GM19351 (cell line): Measurements from ENCODE around the gene NPEPL1.
"Not testable (repeated sequence)": the region's sequence is repeated elsewhere in the genome, so short reads cannot be mapped to it uniquely, and the experiment has no call there.

Source experiments
- ATAC-seq: cut with Tn5 transposase; IDR thresholded peaks from one replicate; pipeline ENCODE4 v1.9.1; 2021; ENCODE audit warnings: mild to moderate bottlenecking, moderate library complexity; ENCODE audit not compliant: unreplicated experiment

Gene NPEPL1

DNA sequence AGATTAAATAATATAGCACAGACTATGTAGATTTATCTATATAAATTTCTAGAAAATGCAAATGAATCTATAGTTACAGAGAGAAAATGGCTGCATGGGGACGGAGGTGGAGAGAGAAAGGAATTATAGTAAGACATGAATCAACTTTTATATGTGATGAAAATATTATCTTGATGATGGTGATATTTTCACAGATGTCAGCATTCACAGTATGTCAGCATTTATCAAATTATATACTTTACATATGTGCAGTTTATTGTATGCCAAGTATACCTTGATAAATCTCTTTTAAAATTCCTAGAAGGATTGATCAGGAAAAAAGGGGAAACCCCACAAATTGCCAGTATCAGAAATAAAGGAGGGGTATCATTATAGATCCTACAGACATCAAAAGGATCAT lies 44.6 kb downstream of the NPEPL1 start:
- ATAC-seq = no peak

DNA sequence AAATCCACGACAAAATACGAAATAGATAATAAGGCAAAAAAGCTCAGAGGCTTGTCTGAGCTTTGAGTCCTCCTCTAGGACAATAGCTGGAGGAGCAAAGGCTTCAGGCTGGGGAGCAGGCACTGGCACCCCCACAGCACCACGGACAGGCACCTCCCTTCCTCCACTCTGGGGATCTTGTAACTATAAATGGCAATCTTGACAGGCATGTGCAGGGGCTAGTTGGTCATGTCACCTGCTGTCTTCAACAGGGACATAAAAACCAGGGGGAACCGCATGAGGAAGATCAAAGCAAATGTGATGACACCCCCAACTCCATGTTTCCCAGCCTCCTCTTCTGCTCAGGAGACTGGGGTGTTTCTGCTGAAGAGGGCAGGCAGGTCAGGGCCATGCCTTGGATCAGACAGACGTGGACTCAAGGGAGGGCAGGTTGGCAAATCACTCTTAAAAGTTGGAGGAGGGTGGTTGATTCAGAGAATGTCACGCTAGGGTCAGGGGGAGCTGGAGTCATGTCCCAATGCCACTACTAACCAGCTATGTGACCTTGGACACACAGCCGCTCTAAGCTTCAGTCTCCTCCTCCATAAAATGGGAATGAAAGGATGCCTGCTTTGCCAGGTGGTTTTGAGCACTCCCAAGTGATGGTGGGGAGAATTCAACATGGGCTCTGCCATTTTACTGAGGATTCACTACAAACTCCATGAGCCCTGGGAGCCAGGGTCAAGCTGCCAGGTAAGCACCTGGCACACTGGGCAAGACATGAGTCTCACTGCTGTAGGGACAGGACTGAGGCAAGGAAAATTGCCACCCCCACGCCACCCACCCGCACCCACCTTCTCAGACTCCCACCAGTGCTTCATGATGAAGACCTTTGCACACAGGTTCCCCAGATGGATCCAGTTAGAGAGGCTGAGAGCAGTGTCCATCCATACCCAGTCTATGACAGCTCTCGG lies 48.0 kb downstream of the NPEPL1 start:
- no peak for ATAC-seq

DNA sequence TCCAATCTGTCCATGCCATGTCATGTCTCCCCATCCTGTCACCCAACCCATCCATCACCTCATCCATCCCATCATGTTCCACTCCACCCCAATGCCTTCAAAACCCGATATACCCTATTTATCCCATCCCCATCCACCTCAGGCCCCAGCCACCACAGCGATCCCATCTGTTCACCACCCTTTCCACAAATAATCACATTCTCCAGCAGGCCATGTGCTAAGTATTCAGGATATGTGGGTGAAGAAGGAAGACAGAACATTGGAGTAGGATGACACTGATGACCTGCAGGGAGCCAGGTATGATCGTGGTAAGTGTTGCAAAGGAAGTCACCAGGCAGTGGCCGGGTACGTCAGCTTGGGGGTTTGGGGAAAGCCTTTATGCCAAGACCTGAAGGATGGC lies 48.8 kb downstream of the NPEPL1 start:
- ATAC-seq = no peak

DNA sequence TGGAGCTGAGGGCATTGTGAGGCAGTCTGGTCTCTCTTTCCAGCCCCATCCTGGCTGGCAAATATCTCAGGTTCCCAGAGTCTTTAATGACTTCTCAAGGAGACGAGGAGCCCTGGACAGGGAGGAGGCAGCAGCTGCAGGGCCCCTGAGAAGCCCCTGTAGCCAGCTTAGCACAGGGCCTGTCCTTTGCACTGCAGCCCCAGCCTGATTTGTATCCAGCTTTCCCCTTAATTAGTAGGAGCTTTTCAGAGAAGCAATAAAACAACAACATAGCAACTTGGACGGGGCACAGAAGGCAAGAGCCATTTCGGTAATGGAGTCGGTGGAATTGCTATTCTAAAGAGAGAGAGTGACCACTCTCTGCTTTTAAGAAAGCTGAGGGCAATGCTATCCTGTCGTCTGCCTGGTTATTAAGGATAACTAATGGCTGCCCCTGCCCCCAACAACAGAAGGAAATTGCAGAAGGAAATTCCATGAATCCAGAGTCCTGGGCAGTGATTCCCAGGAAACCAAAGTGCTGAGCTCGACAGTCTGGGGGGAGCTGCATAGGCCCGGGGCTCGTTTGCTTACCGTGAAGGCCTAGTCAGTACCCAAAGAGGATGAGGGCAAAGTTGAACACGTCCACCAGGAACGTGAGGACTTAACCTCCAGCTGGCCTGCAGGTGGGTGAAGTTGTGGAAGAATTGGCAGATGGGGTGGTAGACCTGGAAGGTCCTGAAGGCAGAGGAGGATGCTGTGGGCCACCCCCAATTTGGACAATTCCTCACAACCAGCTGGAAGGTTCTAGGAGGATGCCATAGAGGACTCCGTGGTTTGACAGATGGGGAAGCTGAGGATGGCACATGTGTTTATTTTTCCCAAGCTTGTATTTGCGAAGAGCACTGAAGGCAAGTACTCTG lies 50.3 kb downstream of the NPEPL1 start:
- no peak for ATAC-seq

DNA sequence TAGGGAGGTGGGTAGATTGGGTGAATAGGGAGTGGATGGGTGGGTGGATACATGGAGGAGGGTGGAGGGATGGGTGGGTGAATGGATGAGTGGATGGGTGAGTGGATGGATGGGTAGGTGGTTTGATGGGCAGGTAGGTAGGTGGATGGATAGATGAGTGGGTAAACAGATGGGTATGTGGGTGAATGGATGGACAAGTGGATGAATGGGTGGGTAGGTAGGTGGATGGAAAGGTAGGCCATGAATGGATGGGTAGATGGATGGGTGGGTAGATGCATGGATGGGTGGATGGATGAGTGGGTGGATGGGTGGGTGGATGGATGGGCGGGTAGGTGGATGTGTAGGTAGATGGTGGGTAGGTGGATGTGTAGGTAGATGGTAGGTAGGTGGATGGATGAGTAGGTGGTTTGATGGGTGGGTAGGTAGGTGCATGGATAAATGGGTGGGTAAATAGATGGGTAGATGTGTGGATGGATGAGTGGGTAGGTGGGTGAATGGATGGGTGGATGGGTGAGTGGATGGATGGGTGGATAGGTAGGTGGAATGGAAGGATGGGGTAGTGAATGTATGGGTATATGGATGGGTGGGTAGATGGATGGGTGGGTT lies 51.4 kb downstream of the NPEPL1 start:
- no peak for ATAC-seq

DNA sequence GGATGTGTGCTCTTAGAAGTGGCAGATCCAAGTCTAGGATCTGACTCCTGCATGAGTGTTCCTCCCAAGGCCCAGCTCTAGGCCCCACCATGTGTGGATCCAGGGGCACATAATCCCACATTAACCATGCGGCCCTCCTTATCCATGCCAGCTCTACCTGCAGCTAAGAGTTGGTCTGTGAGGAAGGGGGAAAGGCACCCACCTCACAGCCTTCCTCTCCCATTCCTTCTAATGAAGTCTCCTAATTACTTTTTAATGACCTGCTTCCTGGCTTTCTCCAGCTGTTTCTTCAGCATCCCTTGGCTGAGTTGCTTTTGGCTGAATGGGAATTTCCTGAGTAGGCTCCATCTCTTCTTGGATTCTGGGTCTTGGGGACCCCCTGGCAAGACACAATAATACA lies 52.2 kb downstream of the NPEPL1 start:
- no peak for ATAC-seq

DNA sequence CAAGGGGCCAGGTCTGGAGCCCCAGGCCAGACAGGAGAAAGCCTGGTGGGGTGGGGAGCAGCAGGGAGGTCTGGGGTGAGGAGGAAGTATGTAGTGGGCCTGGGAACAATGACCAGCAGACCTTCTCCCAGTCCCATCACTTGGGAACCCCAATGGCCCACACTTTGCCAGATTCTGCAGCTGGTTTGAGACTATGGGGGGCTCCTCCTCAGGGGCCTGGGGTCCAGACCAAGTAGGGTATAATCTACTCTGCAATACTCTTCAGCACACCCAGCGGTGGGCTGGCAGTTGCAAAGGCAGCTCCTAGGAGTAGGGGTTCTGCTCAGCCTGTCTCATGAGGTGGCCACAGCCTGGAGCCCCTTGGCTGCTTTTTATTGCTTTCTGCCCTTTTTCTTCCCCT lies 52.8 kb downstream of the NPEPL1 start:
- no peak for ATAC-seq

DNA sequence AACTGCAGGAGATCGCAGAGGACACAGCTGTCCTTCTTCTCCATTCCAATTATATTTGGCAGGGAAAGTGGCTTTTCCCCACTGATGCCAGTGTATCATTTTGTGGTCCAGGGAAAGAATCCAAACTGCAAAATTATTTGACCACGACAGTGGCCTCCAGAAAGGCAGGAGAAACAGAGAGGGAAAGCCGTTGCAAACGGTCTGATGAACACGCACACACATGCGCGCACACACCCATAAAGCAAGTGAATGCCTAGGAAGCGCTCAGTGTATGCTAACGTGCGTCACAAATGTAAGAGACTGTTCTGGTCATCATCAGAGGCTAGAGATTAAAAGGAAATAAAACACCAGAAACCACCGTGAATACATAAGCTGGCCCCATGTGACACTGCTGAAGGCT lies 54.0 kb downstream of the NPEPL1 start:
- no peak for ATAC-seq

DNA sequence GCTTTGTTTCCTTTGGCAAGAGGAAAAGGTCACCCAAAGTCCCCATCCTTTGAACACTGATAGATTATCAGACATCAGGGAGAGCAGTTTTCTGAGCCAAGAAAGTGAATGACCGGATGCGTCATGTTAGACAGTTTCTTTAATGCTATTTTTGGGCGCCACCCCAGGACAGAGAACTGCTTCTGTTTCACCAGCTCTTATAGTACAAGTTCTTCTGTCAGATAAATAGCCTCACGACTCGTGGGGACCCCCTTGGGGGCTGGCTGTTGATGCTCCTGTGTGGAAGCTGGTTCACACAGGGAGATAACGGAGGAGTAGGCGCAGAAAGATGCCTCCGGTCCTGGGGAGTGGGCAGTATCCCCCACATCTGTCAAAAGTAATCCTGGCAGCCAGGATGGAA lies 54.6 kb downstream of the NPEPL1 start:
- no peak for ATAC-seq

DNA sequence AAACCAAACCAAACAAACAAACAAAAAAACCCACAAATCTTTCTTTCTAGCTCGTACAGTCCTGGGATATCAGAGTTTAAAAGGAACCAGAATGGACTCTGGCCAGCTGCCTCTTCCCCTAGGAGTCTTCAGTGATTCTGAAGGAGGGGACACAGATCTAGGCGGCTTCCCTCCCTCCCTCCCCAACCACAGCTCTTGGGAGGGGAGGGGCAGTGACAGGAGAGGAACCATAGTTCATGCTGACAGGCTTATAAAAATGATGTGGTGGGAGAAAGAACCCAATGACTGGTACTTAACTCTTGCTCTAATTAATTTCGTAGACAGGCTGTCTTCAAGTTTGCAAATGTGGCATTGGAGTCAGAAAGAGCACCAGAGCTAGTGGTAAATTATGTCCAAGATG lies 56.0 kb downstream of the NPEPL1 start:
- ATAC-seq = no peak

DNA sequence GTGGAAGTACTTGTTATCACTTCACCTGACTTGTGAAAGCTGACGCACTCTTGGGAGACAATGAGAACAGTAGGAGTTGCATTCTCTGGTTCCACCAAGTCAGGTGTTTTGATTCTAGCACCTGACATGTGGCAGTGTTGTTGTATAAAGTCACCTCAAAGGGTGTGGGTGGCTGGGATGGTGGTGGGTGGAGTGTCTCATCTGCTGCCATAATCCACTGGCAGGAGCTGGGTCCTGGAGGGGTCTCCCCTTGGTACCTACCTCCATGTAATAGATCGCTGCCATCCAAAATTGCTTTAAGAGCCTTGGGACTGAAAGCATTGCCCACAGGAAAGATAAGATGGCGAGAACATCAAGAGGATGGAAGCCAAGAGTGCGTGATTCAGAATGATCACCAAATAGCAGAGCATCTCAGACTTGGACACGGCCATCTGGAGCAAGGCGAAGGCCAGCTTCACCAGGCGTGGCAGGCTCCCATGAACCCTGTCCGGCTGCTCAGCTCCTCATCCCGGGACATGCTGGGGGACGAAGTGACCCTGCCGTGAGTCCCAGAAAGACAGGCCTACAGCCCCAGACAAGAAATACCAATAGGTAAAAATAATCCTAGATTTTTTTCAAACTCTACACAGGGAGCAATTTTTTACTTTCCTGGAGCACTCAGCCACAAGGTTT lies 56.6 kb downstream of the NPEPL1 start:
- no peak for ATAC-seq

DNA sequence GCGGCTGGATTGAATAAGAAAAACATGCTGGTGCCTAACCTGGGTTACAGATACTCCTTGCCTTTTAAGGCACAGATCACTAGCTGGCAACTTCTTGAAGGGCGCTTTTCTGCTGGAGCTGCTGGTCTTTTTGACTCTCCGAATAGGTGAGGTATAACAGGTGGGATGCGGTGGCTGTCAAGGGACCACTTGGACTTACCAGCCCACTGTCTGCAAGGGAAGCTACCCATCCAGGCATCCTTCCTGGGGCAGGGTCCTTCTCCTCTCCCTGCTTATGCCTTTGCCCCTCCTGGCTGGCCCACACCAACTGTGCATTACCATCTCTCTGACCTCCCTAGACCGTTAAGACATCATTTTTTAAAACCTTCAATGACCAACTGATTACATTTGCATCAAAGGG lies 57.4 kb downstream of the NPEPL1 start:
- no peak for ATAC-seq

DNA sequence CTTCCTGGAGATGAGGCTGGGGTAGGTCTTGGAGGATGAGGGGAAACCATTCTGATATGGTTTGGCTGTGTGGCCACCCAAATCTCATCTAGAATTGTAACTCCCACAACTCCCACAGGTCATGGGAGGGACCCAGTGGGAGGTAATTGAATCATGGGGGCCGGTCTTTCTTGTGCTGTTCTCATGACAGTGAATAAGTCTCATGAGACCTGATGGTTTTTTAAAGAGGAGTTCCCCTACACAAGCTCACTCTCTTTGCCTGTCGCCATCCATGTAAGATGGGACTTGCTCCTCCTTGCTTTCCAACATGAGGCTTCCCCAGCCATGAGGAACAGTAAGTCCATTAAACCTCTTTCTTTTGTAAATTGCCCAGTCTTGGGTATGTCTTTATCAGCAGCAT lies 58.1 kb downstream of the NPEPL1 start:
- not testable (repeated sequence) for ATAC-seq

DNA sequence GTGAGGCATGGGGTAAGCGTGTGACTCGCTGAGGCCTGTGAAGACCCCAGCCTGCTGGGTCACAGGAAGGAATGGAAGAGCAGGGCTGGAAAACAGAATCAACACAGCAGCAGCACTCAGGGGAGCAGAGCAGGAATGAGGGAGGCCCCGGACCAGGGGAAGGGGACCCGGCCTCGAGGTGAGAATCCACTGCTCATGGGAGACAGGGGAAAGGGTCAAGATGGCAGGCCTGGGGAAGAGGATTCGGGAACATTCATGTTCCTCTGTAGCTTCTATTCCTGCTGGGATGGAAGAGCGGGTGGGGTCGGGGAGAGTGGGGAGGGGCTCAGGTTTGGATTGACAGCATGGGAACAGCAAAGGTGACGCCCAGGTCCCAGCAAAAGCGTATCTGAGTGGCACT lies 59.4 kb downstream of the NPEPL1 start:
- ATAC-seq = no peak

DNA sequence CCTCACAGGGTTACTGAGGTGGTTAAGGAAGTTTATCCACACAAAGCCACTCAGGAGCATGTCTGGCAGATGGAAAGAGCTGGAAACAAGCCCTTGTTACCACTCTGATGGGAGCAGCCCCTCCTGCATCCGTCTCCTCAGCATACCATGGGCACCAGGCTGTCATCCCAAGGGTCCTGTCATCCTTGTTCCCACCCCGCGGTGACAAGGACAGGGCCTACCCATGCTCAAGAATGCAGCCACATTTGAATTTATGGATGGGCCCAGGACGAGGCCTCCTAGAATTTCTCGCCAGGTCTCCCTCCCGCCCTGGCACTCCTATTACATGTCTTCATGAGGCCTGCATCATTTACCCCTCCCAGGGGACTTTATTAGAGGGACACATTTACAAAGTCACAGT lies 60.0 kb downstream of the NPEPL1 start:
- ATAC-seq = no peak

DNA sequence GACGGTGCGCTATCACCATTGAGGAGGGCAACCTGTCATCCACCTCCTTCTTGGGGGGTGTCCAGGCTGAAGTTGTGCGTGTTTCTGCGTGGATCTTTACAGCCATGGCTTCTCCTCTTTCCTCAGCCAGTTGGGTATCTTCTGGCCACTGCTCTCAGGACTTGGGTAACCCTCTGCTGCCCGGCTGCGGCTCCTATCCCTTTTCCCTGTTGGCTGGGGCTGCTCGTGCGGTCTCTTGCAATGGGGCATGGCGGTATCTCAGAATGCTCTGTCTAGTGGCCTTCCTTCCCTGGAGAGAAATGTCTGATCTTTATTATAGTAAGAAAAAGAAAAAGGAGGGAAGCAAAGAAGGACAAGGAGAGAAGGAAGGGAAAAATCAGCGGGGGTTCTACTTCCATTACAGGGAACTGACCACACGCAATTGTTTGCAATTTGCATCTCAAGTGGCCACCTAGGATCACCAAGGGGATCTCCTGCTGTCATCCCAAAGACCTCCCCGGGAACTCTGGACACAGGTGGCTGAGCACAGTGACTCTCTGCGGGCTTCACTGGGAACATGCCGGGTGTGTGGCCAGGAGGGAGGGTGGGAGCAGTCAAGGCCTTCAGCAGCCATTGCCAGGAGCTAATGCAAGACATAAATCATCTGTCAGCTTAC lies 60.8 kb downstream of the NPEPL1 start:
- ATAC-seq = no peak

DNA sequence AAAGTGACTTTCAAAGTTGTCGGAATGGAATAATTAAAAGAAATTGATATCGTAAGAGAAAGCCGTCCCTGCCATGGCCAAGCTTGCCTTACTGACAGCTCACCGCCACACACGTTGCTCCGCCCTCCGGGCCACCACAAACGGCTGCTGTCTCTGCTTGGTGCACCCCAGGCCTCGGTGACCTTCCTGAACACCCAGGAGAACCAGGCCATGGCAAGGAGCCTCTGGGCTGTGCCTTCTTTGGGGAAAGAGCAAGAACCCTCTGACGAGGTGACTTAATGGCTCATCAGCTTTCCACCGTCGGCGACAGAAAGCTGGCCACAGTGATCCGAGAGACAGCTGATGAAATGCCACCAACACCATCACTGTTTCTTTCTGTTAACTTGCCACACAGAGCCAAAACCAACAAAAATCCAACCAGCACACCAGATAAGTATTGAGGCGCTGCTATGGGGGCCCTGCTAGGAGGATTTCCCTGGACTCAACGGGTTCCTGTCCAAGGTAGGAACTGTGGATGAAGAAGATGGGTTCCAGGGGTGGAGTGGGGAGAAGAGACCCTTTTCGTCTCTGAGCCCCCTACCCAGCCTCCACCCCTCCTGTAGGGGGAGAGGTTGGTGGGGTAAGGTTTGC lies 61.4 kb downstream of the NPEPL1 start:
- no peak for ATAC-seq

DNA sequence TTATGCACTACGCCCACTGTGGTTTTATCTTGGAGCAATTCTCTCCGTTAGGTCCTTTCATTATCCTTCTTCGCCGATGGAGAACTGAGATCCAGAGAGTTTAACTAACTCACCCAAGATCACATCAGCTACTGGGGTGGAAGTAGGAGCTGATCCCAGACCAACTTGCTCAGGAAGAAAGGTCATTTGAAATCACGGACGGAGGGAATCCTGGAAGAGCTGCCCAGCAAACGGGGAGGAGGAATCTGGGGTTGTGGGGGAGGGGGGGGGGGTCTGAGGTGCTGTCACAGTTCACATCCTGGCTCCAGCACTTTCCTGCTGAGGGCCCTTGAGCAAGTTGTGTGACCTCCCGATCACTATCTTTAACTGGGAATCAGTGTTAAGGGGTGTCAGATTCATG lies 62.0 kb downstream of the NPEPL1 start:
- no peak for ATAC-seq

DNA sequence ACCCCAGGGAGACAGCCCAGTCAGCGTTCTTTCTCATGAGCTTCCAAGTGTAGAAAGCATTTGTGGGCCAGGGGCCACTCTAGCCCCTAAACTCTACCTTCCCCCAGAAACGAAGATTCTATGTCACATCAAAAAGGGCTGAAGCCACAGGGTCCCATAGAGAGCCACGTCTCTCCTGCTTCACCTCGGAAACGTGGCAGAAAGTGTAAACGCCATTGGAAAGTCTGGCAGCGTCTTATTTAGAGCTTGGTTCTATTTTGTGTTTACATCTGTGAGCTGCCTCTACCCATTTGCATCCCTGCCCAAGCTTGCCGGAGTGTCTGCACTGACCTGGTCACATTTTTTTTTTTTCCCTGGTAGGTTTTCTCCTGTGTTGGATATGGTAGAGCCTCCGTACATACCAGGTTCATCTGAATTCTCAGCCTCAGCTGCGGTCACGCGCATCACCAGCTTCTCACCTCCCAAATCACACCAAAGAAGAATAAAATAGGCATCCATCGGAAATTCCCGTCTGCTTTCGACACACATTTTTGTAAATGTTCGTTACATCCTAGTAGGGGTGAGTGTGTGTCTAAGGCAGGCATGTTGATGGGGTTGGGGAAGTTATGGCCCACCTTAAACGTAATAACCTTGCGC lies 62.6 kb downstream of the NPEPL1 start:
- ATAC-seq = no peak
